Spleen (tissue), 11 donors: ENCODE results near the gene FSTL1. TPM values are rescaled to one million over a fixed set of nuclear protein-coding genes. Genes with fewer than 3 reads are reported as not detected.

ENCODE experiments used
- DNase-seq: peaks from one replicate; pipeline ENCODE4 v3.0.0-alpha.2; 2020
- H3K27ac ChIP-seq, 8 donors: fragments of 200-600 bp; sonication (generic) in 7 of 8; 1 replicate in 4 of 8; 2 replicates in 4 of 8; pipeline versions ENCODE4 v1.5.0 to v1.8.0; 2016 to 2021; ENCODE audit warnings: inconsistent platforms in 4 of 8, mild to moderate bottlenecking in 4 of 8, moderate library complexity in 1 of 8
- H3K27me3 ChIP-seq, 7 donors: fragments of 200-600 bp; sonication (generic) in 6 of 7; replicated peaks in 1 of 7; 1 replicate in 4 of 7; 2 replicates in 3 of 7; pipeline versions ENCODE4 v1.5.0 to v1.8.0; 2016 to 2021; ENCODE audit warnings: inconsistent platforms in 3 of 7, mild to moderate bottlenecking in 1 of 7
- H3K36me3 ChIP-seq, 6 donors: fragments of 200-600 bp; sonication (generic) in 5 of 6; 1 replicate in 4 of 6; 2 replicates in 2 of 6; pipeline versions ENCODE4 v1.5.0 to v1.8.0; 2016 to 2021; ENCODE audit warnings: inconsistent platforms in 2 of 6
- H3K4me1 ChIP-seq, 6 donors: fragments of 200-600 bp; sonication (generic) in 5 of 6; 1 replicate in 3 of 6; 2 replicates in 3 of 6; pipeline versions ENCODE4 v1.5.0 to v1.8.0; 2016 to 2021; ENCODE audit warnings: inconsistent platforms in 3 of 6
- H3K4me3 ChIP-seq, 8 donors: fragments of 200-600 bp; sonication (generic) in 7 of 8; 1 replicate in 4 of 8; 2 replicates in 4 of 8; pipeline versions ENCODE4 v1.5.0 to v1.8.0; 2016 to 2021; ENCODE audit warnings: inconsistent platforms in 4 of 8, mild to moderate bottlenecking in 4 of 8, moderate library complexity in 2 of 8
- H3K9me3 ChIP-seq, 8 donors: fragments of 200-600 bp; sonication (generic) in 7 of 8; 1 replicate in 4 of 8; 2 replicates in 4 of 8; pipeline versions ENCODE4 v1.5.0 to v1.8.0; 2016 to 2021; ENCODE audit warnings: inconsistent platforms in 4 of 8
- CTCF ChIP-seq, 11 experiments: fragments of 200-600 bp in 7 of 11; fragments of 450-650 bp in 4 of 11; sonication (generic) in 4 of 11; IDR thresholded peaks in 8 of 11; conservative IDR thresholded peaks in 3 of 11; 1 replicate in 7 of 11; 2 replicates in 4 of 11; pipeline versions ENCODE4 v1.4.0 to v1.8.0; 2016 to 2021; ENCODE audit warnings: antibody characterized with exemption in 11 of 11, inconsistent platforms in 4 of 11, mild to moderate bottlenecking in 1 of 11
- POLR2A ChIP-seq, 3 donors: fragments of 450-650 bp; IDR thresholded peaks; one replicate each; pipeline ENCODE4 v1.5.1; 2017; ENCODE audit warnings: antibody characterized with exemption in 3 of 3, mild to moderate bottlenecking in 1 of 3
- POLR2AphosphoS5 ChIP-seq, 3 donors: sonication (generic); formaldehyde crosslinking; IDR thresholded peaks; one replicate each; pipeline ENCODE4 v1.5.1; 2017; ENCODE audit warnings: antibody characterized with exemption in 3 of 3
- WGBS, 5 donors: extraction: QIAGEN DNeasy Blood & Tissue Kit in 3 of 5; methylation state at CpG; one replicate each; pipeline versions ENCODE4 v1.1.5 to v1.1.7; 2013 to 2018; 5-methylcytosine and 5-hydroxymethylcytosine counted together
- intact Hi-C: fragments of 100-400 bp; cut with DNase I; formaldehyde crosslinking; loops from one replicate; pipeline ENCODE4 v1.15.0; 2023; ENCODE audit warnings: low total_unique reads
- polyA plus RNA-seq, 3 donors: library from polyadenylated mRNA; stranded (reverse); fragments of 200-250 nt; gene quantifications; one replicate each; pipeline ENCODE4 v1.2.1, GENCODE V29; 2013
- total RNA-seq, 7 donors: library from RNA; depleted of rRNA in 3 of 7; stranded (reverse); fragments of >200 nt in 3 of 7; fragmentation: NEBNext Ultra II Directional in 4 of 7; extraction: Animal tissue kit (Norgen Biotek cat#: 25700) in 4 of 7; gene quantifications; one replicate each; pipeline versions ENCODE4 v1.1.0 to v1.2.1, GENCODE V29; 2016 to 2021
- donor health status: healthy with polysubstance abuse.
- donor health status: DM: no; HTN: no; CAD: no; lungs with moderate emphysema.
- donor health status: DM: no; HTN: no; CAD: no.
- donor health status: Bipolar disorder and iron deficiency.
- donor health status: healthy.
- donor health status: DM: no; HTN: no; CAD: no.
- donor health status: DM: yes; HTN: yes; CAD: no.

Gene FSTL1
- total and polyA plus RNA-seq, 10 donors, result 6.7 to 228 (median 99.3) TPM

GRCh38 chr3:120394347-120394746 is 56.4 kb downstream of the FSTL1 start:
- no peak overlapping the region for H3K27ac ChIP-seq
- 82 to 95% (median 90%) methylated on average over 2 of the region's 2 CpGs for WGBS, 5 donors
- no peaks in the 10 kb centered on the region for H3K9me3 ChIP-seq
- H3K36me3 ChIP-seq, result peaks cover 0 to 47% (median 7%) of the 10 kb centered on the region in 6 donors
- TF ChIP-seq CTCF (IDR thresholded peaks at IDR 0.05 in 8 of 11, conservative IDR thresholded peaks at IDR 0.05 in 3 of 11), result no peak
- no peak for TF ChIP-seq POLR2AphosphoS5 (IDR thresholded peaks at IDR 0.05)
- no peak for TF ChIP-seq POLR2A (IDR thresholded peaks at IDR 0.05)
- H3K27me3 ChIP-seq, result no peaks in the 10 kb centered on the region
- no peak for DNase-seq
- intact Hi-C loops, result no loop called here
- no peak overlapping the region for H3K4me3 ChIP-seq
- H3K4me1 ChIP-seq, result peaks cover 0 to 3% (median 0%) of the 10 kb centered on the region in 6 donors

- no peak for TF ChIP-seq CTCF (IDR thresholded peaks at IDR 0.05 in 8 of 11, conservative IDR thresholded peaks at IDR 0.05 in 3 of 11)
- no peak for TF ChIP-seq POLR2AphosphoS5 (IDR thresholded peaks at IDR 0.05)
- TF ChIP-seq POLR2A (IDR thresholded peaks at IDR 0.05), result no peak
- no peak overlapping the region for H3K27ac ChIP-seq
- no peak for DNase-seq
- H3K9me3 ChIP-seq, result no peaks in the 10 kb centered on the region
- H3K4me1 ChIP-seq, result no peaks in the 10 kb centered on the region
- peaks cover 0 to 42% (median 7%) of the 10 kb centered on the region in 6 donors for H3K36me3 ChIP-seq
- no peaks in the 10 kb centered on the region for H3K27me3 ChIP-seq
- intact Hi-C loops, result no loop called here
- no peak overlapping the region for H3K4me3 ChIP-seq
- 88 to 99% (median 94%) methylated on average over 2 of the region's 2 CpGs for WGBS, 5 donors
Measured at GRCh38 chr3:120393761-120394160, 57.0 kb downstream of the FSTL1 start.

DNA sequence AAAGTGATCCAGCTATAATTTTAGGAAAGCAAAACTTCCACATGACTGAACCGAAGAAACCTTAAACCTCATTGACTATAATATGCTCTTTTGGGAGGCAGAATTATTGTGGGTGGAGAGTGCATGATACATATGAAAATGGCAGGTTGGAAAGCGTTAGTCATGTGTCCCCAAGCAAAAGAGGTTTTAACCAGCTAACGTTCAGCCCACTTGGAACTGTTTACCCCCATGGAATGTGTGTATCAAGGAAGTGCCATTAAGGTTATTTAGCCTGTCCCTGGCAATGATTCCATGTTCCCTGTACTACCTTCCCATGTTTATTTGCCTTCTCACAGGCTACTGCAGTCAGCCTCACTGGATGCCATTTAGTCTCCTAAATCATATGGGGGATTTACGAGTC is 57.5 kb downstream of the FSTL1 start:
- WGBS, 5 donors, result 63 to 89% (median 80%) methylated on average over 4 of the region's 4 CpGs
- no peaks in the 10 kb centered on the region for H3K27me3 ChIP-seq
- intact Hi-C loops, result no loop called here
- TF ChIP-seq CTCF (IDR thresholded peaks at IDR 0.05 in 8 of 11, conservative IDR thresholded peaks at IDR 0.05 in 3 of 11) (no peak), POLR2A (IDR thresholded peaks at IDR 0.05) (no peak), POLR2AphosphoS5 (IDR thresholded peaks at IDR 0.05) (no peak)
- H3K27ac ChIP-seq, result no peak overlapping the region
- H3K36me3 ChIP-seq, result peaks cover 0 to 39% (median 7%) of the 10 kb centered on the region in 6 donors
- no peaks in the 10 kb centered on the region for H3K4me1 ChIP-seq
- H3K4me3 ChIP-seq, result no peak overlapping the region
- DNase-seq, result no peak
- H3K9me3 ChIP-seq, result no peaks in the 10 kb centered on the region

DNA sequence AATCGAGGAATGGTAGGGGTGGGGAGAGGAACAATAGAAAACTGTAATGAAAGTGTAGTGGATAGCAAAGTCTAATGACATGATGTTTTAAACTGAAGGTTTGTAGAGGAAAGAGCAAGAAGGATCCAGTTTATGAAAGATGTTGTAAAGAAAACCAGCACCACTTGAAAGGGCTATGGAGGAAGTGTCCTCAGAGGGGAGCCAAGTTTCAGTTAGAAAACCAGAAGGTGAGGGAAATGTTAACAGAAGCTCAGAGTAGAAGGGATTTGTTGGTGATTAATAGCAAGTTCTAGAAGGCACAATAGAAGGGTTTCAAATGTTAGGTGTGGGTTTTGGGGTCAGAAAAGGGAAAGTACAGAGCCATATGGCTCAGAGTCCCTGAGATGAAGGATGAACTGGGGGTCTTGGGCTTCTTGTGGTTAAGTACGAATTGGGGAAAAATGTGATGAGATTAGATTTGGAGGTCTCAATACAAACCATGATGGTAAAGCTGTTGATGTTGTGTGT is 67.8 kb downstream of the FSTL1 start:
- no peak for DNase-seq
- intact Hi-C loops, result no loop called here
- H3K27ac ChIP-seq, result no peak overlapping the region
- no peaks in the 10 kb centered on the region for H3K4me1 ChIP-seq
- peaks cover 0 to 4% (median 0%) of the 10 kb centered on the region in 7 donors for H3K27me3 ChIP-seq
- H3K4me3 ChIP-seq, result no peak overlapping the region
- H3K36me3 ChIP-seq, result no peaks in the 10 kb centered on the region
- TF ChIP-seq CTCF (IDR thresholded peaks at IDR 0.05 in 8 of 11, conservative IDR thresholded peaks at IDR 0.05 in 3 of 11), result no peak
- WGBS, 5 donors, result 74 to 89% (median 79%) methylated on average over 2 of the region's 2 CpGs
- peaks cover 0 to 9% (median 6%) of the 10 kb centered on the region in 8 donors for H3K9me3 ChIP-seq
